GM19397 (cell line): ENCODE results near the gene CNTNAP5.

ENCODE experiments used
- ATAC-seq: cut with Tn5 transposase; IDR thresholded peaks from one replicate; pipeline ENCODE4 v1.9.1; 2021; ENCODE audit warnings: mild to moderate bottlenecking, moderate library complexity; ENCODE audit not compliant: unreplicated experiment

The CNTNAP5 gene

GRCh38 chr2:124586835-124587234 is 561.7 kb downstream of the CNTNAP5 start:
- ATAC-seq = no peak

GRCh38 chr2:124589971-124590370 is 564.9 kb downstream of the CNTNAP5 start:
- ATAC-seq = no peak

GRCh38 chr2:124602759-124603158 is 577.7 kb downstream of the CNTNAP5 start:
- no peak for ATAC-seq

DNA sequence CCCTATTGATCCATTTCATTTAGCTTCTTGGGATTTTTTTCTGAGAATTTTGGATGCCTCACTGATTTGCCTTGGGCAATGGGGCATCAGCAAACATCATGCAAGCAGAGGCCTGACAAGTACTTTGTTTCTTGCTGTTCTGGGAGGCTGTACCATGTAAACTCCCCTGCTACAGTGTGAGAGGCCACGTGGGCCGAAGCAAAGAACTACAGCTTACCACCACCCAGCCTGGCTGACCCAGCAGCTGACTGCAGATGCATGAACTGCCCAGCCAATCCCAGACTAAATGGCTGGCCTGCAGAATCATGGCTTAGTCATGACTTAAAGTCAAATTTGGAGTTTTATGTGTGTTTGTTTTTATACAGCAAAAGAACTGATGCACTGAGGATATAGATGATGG is 579.9 kb downstream of the CNTNAP5 start:
- no peak for ATAC-seq

DNA sequence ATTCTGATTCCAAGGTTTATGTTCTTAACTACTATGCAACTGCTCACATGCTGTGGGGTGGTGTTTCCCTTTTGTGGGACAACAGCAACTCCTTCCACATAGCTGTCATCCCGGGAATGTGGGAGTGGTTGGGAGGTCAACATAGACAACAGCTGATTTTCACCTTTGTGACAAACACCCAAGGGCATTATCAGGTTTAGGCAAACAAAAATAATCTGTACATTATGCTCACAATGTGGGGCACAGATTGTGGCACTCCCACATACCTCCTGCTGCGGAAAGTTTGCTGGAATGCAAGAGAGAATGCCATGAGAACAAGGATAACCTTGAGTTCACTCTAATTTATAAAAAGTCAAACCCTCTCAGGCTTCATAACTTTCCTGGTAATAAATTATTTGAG is 582.6 kb downstream of the CNTNAP5 start:
- ATAC-seq = no peak

DNA sequence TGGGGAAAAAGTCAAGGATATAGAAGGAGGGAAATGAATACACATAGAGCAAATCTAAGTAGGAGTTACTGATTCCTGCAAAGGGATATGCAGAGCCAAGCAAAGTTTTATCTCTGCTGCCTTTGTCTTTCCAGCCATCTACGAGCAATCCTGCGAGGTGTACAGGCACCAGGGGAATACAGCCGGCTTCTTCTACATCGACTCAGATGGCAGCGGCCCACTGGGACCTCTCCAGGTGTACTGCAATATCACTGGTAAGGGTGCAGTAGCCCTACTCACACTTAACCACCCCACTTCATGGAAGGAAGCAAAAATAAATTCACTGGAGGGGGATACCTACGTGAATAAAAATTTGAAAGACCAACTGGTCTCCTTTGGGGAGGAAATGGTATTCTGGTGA is 584.6 kb downstream of the CNTNAP5 start:
- no peak for ATAC-seq

DNA sequence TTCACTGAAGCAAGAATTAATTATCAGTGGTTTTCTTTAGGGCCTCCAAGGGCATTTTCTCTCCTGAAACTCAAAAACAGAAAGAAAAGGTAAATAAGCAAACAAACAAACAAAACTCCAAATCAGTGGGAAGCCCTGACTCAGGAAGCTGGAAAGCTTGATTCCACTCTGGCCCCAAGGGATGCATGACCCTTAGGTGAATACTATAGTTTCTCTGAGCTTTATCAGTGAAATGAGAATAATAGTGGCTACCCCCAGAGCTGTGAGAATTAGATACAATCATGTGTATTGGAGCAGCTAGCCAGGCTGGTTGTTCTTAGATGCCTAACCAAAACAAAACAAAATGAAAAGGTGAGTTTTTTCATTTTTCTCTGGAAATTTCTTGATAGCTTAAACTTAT is 585.1 kb downstream of the CNTNAP5 start:
- ATAC-seq = no peak

DNA sequence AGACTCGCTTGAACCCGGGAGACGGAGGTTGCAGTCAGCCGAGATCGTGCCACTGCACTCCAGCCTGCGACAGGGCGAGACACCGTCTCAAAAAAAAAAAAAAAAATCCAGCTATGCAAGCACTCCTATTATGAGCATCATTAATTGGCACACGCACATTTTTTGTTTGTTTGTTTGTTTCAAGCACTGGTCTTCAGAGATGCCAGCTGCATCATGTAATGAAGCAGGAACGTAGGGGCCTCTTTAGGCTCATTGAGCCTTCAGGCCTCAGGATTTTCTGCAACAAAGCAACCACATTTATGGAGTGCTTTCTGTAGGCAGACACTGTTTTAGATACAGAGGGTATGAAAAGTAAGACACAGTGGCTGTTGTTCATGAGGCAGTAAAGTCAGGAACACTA is 585.8 kb downstream of the CNTNAP5 start:
- ATAC-seq = no peak

GRCh38 chr2:124623560-124623959 is 598.5 kb downstream of the CNTNAP5 start:
- no peak for ATAC-seq

GRCh38 chr2:124625561-124625960 is 600.5 kb downstream of the CNTNAP5 start:
- no peak for ATAC-seq

- ATAC-seq = no peak
Measured at GRCh38 chr2:124626993-124627392, 601.9 kb downstream of the CNTNAP5 start.

DNA sequence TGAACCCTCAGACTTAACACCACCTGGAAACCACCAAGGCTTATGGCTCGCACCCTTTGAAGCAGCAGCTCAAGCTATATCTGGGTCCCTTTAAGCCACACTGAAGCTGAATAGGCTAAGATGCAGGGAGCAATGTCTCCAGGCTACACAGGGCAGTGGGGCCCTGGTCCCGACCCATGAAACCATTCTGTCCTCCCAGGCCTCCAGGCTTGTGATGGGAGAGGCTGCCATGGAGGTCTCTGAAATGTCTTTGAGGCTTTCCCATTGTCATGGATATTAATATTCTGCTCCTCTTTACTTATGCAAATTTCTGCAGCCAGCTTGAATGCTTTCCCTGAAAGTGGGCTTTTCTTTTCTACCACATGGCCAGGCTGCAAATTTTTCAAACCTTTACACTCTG is 608.7 kb downstream of the CNTNAP5 start:
- no peak for ATAC-seq

GRCh38 chr2:124639524-124639923 is 614.4 kb downstream of the CNTNAP5 start:
- ATAC-seq = no peak

DNA sequence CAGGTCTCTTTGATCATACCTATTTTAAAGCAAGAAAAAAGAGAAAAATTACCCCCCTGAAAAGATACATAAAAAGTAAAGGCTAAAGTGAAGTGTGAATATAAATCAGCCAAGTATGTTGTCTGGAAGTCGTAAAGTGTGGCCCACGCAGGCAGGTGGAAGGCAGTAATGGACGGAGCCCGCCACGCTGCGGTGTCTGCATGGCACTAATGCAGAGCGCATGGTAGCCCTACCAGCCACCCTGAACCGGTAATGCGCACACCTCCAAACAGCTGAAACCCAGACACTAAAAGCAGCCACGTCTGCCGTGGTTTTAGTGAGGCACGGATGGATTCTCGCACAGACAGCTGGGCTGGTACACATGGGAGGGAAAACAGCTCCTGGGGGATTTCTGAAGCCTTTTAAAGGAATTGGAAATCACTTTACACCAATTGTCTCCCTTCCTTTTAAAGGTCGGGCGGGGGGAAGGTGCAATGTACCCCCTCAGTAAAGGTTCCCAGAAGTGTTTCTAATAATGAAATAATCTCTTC is 615.2 kb downstream of the CNTNAP5 start:
- ATAC-seq = no peak

DNA sequence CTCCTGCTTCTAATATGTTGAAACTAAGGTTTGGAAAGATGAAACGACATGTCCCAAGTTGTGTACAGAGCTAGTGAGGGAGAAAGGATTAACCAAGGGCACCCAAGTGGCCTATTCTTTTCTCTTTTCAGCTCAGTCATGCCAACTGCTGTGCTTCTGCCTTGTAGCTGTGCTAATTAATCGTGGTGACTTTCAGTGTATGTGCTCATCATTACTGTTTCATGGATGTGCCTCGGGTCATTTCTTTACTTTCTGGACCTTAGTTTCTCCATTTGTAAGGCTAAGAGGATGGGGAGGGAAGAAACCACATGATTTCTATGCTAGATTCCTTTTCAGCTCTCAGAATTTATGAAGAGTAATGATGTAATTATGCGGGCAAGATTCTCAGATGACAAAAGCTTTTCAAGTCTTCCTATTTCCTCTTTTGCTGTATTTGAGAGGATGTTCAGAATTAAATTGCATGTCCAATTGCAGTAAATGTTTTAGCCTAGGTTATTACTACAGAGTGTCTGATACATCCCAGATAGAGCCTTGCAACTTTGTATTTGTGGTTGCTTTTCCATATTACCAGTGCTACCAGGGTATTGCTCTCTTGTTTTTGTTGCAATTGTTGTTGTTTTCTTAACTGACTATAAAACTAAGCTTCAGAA is 621.2 kb downstream of the CNTNAP5 start:
- ATAC-seq = no peak

- ATAC-seq = no peak
Measured at GRCh38 chr2:124647245-124647644, 622.2 kb downstream of the CNTNAP5 start.

- no peak for ATAC-seq
Measured at GRCh38 chr2:124647663-124648062, 622.6 kb downstream of the CNTNAP5 start.

- no peak for ATAC-seq
Measured at GRCh38 chr2:124649001-124649400, 623.9 kb downstream of the CNTNAP5 start.

- no peak for ATAC-seq
Measured at GRCh38 chr2:124652099-124652498, 627.0 kb downstream of the CNTNAP5 start.

DNA sequence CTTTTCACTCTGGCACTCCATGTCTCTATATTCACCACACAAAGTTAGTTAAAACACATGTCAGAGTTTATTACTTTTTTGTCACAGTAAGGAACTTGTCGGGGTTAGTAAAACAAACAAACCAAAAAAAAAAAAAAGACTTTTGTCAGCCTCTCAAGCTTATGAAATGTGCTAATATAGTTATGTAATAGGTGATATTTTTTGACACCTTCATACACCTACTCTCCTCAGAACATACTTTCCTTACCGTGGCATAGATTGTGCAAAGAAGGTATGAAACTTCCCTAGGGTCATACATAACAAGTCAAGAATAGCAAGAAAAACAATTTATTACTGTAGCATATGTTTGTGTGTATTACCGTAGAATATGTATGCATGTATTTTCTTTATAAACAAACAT is 633.3 kb downstream of the CNTNAP5 start:
- ATAC-seq = no peak

- no peak for ATAC-seq
Measured at GRCh38 chr2:124661558-124661957, 636.5 kb downstream of the CNTNAP5 start.

GRCh38 chr2:124662946-124663644 is 638.0 kb downstream of the CNTNAP5 start:
- ATAC-seq = no peak

- ATAC-seq = no peak
Measured at GRCh38 chr2:124663645-124663997, 638.5 kb downstream of the CNTNAP5 start.
